ENCODE data around the gene DST.

Gene DST

DNA sequence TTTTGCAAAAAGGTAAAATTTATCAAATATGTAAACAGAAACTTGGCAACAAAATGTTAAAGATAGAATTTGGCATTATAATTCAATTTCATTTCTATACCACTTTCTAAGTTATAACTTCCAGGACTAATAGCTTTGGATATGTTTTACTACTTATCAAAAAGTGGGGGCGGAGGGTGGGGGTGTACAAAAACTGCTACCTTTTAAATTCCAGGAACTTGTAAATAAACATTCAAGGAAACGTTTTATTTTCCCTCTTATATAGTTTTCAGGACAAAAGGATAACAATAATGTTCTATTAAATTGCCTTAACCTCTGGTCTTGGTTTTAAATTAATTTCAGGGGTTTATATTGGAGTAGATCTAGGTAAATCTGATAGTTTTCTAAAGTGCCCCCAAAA is 103.8 kb downstream of the DST start:
- no peak for DNase-seq (ENCODE audit: low read depth in 2 of 2)

DNA sequence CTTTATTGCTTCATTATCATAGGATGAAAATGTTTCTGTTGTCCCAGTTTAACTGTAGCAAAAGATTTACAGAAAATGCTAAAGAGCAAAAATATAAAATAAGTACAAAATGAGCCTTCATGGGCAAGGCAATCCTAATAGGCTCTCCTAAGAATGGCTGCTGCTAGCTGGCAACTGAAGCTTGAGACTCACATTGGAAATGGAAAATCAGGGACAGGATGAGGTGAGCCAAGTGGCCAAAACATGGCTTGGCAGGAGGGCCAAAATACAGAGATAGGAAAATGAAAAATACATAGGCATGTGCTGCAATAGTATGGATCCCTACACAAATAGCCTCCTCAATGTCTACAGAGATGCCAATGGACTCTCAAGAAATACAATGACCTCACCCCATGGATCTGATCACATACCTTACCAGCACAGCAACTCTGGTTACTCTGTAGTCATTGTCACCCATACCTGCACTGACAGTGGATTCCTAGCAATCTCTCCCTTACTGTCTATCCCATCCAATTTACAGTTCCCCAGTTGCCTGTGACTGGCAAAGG is 105.4 kb downstream of the DST start:
- DNase-seq (ENCODE audit: low read depth in 2 of 2) = no peak

- no peak for DNase-seq (ENCODE audit: low read depth in 2 of 2)
Measured at GRCh38 chr6:56536536-56536935, 106.2 kb downstream of the DST start.

GRCh38 chr6:56535626-56536025 is 107.1 kb downstream of the DST start:
- DNase-seq (ENCODE audit: low read depth in 2 of 2) = no peak

GRCh38 chr6:56534680-56535419 is 107.8 kb downstream of the DST start:
- DNase-seq (ENCODE audit: low read depth in 2 of 2) = no peak

DNA sequence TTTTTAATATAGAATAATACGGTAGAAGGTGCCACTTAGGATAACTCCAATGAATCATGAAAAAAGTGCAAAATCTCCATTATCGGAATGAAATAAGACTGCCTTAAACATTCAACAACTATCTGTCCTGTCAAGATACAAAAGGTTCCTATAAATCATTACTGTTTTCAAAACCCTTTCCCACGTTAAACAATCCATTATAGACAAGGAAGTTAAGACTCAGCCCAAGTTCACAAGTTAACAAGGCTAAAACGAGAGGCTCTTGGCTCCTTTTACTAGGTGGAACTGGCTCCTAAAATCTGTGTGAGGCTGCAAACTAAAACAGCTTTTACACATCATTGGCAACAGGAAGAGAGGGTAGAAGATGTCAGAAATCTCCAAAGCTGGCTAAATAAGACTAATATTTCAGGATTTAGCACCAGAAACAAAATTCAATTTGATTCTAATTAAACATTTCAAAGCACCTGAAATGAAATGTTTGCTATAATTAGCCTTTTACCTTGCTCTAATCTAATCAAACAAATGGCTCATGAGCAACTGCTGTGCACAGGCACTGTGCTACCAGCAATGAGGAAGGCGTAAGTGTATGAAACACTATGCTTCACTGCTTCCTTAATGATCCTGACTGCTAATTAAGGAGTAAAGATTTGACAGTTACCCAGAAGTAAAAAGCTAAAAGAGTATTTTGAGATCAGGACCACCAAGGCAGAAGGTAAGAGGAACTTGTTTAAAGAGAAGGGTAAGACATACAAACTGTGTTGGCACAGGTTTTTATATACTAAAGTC is 109.7 kb downstream of the DST start:
- DNase-seq (ENCODE audit: low read depth in 2 of 2) = no peak

GRCh38 chr6:56531839-56532595 is 110.7 kb downstream of the DST start:
- DNase-seq (ENCODE audit: low read depth in 2 of 2) = no peak

DNA sequence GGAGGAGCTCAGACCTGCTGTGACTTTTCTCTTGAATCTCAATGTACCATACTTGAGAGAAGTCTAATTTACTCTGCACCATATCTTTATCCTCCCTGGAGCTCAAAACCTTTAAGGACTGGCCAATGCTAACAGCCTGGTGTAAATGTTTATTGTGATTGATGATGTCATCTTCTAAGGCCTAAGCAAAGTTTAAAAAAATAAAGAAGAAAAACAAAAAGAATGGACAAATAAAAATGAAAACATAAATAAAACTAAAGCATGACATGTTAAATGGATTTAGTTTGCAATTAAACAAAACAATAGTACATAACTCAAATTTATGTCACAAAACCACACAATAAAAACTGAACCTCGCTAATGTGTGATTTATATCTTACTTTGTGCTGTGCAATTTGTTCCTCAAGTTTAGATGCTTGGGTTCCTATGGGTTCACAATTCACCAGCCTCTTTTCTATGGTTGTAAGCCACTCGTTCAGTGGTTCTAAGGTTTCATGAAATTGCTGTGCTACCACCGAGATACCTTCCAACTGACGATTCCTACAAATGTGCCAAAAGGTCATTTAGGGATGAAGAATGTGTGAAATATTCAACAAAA is 113.0 kb downstream of the DST start:
- no peak for DNase-seq (ENCODE audit: low read depth in 2 of 2)

DNA sequence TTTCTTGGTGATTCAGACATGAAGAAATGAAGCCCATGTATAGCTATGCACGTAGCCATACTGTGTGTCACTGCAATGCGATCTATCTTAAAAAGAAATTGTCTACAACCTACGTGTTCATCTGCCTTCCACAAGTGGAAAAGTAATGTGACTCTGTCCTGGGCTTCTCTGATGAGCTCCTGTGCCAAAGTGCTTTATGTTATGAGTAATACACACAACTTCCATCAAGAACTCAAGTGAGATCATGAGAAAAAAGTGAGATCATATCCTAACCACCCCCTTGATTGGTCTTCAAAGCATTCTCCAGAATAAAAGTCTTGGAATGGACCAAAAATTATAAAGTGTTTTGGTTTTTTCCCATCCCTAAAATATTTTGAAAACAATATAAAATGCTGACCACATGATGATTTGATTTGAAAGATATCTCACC is 114.3 kb downstream of the DST start:
- DNase-seq (ENCODE audit: low read depth in 2 of 2) = no peak

- DNase-seq (ENCODE audit: low read depth in 2 of 2) = no peak
Measured at GRCh38 chr6:56527934-56528333, 114.8 kb downstream of the DST start.

DNA sequence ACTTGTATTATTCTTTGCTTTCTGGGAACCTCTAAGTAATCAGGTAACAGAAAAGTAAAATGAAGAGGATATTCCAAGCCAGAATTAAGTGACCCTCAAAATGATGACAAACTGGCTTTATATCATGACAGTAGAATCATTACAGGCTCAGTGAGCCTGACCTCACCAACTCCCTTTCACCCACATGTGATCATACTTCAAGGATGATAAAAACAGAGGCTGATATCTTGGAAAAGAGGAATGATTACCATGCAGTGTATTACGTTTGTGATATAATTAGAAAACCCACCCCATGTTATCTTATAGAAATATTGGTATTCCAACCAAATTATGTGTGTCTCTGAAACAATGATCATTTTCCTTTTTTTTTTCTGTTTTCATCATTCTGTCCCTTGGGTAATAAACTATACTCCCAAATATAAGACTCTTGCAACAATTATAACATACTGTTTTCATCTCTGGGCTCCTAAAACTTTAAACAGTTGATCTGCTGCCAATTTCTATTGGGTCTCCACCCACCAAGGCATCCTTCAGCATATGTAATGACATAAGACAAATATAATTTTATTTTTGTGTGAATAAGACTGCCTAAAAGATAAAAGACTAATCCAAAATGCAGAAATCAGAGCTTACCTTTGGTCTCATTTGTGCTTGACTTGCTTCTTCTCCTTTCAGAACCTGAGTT is 115.7 kb downstream of the DST start:
- DNase-seq (ENCODE audit: low read depth in 2 of 2) = no peak

DNA sequence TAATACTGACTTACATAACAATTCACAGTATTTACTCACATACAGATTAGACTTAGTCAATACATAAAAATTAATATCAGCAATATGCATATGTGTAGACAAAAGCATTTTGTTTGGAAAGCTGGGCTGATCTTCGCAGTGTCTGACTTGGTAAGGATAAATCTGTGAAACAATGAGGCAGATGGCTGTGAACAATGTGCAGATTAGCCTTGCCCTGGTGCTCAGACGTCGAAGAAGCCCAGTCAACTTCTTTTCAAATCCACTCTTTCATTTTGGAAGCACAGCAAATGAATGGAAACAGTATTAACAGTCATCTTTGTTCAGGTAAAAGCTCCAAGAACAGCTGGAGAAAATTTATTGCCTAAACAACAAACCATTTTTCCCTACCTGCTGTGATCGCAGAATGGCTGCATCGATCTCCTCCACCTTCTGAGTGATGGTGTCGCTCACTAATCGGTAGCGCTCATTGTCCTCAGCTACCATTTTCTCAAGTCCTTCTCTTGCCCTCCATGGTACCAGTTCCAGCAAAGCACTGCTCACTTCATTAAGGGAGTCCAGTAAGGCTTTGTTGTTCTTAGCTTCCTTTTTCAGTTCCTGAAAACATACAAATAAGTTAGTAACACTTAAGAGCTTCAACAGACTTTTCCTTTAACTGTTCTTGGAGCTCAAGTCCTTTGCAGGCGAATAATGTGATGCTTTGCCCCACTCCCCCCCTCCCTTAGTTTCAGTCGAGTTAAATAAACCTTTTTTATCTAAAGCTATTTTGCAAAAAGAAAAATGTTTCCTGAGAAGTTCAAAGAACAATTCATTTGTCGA is 116.5 kb downstream of the DST start:
- DNase-seq (ENCODE audit: low read depth in 2 of 2) = no peak

GRCh38 chr6:56524891-56525703 is 117.6 kb downstream of the DST start:
- DNase-seq (ENCODE audit: low read depth in 2 of 2) = no peak

- no peak for DNase-seq (ENCODE audit: low read depth in 2 of 2)
Measured at GRCh38 chr6:56522495-56523270, 120.0 kb downstream of the DST start.

DNA sequence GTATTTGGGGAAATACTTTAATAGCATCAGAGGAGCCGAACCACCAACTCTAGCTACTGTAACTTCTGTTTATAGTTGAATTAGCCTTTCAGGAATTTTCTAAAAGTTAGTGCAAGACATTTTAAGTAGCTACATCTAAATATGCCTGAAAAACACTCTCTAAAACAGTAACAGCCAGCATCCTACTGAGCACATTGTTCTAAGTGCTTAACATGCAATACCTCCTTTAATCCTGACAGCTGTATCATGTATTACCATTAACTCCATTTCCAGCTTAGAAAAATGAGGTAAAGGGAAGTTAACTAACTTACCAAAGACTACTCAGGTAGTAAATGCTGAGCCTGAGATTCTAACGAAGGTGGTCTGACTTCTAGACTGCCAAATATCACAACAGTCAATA is 120.7 kb downstream of the DST start:
- DNase-seq (ENCODE audit: low read depth in 2 of 2) = no peak

- no peak for DNase-seq (ENCODE audit: low read depth in 2 of 2)
Measured at GRCh38 chr6:56521454-56521853, 121.2 kb downstream of the DST start.

GRCh38 chr6:56520218-56520617 is 122.5 kb downstream of the DST start:
- DNase-seq (ENCODE audit: low read depth in 2 of 2) = no peak

GRCh38 chr6:56518995-56519767 is 123.5 kb downstream of the DST start:
- DNase-seq (ENCODE audit: low read depth in 2 of 2) = no peak

Data from stimulated activated CD8-positive, alpha-beta memory T cell treated with anti-CD3 and anti-CD28 coated beads, Interleukin-7, amount 100 ng/mL, for 1 hour (primary cell).